GM18520 (cell line): Measurements from ENCODE around the gene STK25.
"Not testable (repeated sequence)": the region's sequence is repeated elsewhere in the genome, so short reads cannot be mapped to it uniquely, and the experiment has no call there.

Experiments used
- ATAC-seq: cut with Tn5 transposase; IDR thresholded peaks from one replicate; pipeline ENCODE4 v1.9.1; 2021; ENCODE audit not compliant: unreplicated experiment

STK25 gene

DNA sequence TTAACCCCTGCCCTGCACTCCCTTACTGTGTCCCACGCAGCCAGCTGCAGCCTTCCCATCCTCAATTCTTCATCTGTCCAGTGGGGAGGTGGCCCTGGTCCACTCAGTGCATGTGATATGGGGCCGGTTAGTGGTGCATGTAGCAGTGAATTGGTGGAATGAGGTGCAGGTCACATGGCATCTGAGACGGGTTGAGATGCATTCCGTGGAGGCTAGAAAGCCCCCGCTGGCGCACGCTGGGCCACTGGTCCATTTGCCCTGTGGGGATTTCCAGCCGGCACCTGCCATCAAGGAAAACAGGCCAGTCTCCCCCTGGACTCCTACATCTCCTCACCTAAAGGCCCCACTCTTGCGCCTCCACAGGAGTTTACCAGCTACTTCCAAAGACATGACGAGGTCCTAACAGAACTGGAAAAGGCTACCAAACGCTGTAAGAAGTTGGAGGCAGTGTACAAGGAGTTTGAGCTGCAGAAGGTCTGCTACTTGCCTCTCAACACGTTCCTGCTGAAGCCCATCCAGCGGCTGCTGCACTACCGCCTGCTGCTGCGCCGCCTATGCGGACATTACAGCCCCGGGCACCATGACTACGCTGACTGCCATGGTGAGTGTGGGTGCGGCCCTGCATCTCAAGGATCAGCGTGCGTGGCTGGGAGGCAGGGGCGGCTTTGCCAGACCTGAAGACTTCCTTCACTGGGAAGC, 40.5 kb downstream of the STK25 start:
- no peak for ATAC-seq

DNA sequence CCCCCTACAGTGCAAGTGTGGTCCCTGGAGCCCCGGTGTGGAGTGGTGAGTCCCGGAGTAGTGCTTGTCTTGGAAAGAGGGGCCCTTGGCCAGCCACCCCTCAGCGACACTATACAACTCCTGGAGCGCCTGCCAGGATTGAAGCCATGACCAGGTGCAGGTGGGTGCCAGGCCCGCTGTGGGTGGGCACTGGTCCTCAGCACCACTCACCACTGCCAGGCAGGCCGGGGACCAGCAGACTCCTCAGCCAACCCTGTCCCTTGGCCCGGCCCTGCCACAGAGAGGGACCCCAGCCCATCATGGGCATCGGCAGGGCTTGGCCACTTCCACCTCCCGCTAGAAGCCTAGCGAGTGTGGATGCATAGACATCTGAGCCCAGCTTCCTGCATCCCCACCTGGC, 42.2 kb downstream of the STK25 start:
- ATAC-seq = no peak

DNA sequence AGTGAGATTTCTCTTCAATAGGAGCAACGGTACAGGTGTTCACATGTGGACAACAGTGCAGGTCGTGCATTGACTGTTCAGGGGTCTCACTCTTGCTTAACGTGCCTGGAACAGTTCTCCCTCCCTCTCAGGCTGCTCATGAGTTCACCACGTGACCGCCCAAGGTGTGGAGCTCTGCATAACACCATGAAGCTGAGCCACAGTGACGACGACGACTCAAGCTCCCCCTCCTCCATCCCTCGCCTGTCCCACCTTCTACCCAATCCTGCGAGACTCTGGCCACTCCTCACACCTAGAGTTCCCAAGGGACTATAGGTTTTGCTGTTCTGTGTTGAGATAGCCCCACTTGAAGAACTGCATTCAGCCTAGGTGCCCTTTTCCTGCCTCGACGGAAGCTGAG, 42.8 kb downstream of the STK25 start:
- ATAC-seq = no peak

DNA sequence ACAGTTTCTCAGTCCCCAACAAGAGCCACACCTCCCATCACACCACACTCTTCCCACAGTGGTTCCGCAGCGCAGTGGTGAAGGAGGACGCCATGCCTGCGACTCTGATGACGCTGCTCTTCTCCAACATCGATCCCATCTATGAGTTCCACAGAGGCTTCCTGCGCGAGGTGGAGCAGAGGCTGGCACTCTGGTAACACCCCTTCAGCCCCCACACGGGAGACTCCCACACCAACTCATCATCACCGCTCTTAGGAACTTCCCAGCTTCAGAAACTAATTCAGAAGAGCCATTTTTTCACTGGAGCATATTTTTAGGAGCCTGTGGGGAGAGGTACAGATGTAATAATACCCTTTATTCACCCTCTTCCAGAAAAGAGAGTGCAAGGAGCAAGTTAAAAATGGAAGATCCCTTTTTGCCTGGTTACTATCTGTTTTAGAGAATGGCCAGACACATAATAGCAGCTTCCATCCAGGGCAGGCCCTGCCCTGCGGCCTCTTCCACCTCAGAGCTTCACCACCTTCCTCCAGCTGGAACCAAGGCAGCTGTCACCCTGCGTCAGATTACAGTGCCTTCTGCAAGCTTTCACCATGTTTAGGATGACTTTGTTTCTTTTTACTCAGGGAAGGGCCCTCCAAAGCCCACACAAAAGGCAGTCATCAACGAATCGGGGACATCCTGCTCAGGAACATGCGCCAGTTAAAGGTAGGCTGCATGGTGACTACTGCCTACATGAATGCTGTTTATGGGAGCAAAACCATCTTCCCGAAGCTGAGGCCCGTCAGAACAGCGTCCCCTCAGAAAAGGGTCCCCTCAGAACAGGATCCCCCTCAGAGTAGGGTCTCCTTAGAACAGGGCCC, 44.9 kb downstream of the STK25 start:
- no peak for ATAC-seq

DNA sequence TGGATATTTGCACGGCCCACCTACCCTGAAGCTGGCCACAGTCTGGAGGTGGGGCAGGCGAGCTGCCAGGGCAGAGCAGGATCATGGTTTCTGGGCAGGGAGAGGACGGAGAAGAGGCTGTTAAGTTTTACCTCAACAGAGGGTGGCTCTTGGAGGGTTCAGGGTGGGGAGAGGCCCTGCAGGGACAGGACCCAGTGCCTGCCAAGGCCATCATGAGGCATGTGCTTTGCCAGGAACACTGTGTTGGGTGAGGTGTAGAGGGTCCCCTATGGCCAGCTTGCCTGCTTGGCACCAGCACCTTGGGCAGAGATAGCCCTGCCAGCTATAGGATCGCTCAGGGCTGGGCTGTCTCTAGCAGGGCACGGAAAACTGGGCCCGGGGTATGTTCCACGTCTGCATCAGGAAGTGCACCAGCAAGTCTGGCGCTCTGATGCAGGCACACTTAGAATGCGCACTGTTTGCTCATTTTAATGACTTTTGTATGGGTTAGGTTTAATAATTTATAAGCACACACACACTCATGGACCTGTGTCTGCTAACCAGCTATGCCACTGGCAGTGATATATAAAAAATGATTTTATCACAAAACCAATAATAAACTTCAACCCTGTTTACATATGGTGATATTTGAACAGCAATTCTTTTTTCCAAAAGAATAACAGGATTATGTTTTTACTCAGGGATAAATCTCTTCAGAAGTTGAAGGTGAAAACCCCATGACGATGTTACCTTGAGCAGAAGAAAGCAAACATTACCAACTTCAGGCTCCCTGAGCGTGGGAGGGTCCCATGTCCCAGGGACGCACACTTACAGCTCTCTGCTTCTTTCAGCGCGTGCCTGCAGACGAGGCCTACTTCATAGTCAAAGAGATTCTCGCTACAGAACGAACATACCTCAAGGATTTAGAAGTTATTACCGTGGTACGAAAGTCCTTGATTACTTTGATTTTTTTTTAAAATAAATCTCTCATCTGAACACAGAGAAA, 46.4 kb downstream of the STK25 start:
- no peak for ATAC-seq

DNA sequence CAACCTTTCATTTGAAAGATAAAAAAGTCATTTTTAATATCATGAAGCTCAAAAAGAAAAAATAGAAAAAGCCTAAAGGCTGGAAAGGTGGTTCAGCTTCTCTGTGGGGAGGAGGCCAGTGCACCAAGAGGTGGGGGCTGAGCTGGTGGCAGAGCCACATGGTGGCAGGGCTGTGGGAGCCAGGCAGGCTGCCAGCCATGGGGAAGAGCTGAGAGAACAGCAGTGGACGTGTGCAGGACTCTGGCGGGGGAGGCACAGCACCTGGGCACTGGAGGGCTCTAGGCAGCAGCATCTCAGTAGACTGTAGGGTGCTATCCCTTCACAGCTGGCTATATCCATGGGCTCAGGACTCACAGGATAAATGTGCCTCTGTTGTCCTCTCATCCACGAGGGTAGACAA, 47.8 kb downstream of the STK25 start:
- ATAC-seq = no peak

DNA sequence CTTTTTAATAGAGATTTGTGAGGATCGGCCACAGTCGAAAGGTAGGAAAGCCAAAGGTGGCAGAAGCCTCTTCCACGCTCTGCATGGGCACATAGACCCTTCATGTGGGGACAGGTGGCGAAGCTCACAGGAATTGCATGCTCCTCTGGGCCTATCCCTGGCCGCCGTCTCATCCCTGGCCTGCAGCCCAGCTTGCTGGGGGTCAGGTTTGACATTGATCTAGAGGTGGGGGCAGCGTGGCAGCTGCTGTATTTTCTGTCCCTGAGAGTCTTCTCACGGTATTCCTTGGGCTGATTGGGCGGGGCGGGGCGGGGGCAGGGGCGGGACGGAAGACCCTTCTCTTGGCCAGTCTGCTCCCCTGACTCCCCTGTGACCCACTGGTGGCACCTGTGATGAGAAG, 48.9 kb downstream of the STK25 start:
- no peak for ATAC-seq

DNA sequence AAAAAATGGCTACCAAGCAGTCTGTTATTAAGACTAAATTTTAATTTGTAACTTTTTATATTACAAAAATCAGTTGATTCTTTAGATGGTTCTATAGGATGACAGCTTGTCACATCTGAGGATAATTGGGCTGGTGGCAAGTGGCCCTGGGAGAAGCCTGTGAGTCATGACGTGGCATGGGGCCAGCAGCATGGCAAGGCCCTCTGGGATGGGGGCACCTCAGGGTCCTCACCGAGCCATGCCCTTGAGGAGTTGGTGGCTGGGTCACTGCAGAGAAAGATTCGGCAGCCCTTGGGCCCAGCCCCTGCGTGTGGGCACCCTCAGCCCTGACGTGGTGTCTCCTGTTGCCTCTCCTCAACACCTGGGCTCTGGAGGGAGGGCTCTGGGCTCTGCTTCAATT, 49.7 kb downstream of the STK25 start:
- no peak for ATAC-seq

DNA sequence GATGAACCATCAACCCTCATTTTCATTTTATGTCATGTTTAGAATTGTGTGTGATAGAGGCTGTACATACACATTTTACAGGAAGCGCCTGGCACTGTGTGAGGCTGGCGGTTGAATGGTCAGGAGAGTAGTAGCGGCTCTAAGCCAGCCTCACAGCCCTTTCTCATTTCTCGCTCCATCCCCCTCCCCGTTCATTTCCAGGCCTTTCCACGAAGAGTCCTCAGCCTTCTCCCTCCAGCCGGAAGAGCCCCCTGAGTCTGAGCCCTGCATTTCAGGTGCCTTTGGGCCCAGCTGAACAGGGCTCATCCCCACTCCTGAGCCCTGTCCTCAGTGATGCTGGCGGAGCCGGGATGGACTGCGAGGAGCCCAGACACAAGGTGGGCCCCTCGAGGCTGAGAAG, 51.8 kb downstream of the STK25 start:
- no peak for ATAC-seq

DNA sequence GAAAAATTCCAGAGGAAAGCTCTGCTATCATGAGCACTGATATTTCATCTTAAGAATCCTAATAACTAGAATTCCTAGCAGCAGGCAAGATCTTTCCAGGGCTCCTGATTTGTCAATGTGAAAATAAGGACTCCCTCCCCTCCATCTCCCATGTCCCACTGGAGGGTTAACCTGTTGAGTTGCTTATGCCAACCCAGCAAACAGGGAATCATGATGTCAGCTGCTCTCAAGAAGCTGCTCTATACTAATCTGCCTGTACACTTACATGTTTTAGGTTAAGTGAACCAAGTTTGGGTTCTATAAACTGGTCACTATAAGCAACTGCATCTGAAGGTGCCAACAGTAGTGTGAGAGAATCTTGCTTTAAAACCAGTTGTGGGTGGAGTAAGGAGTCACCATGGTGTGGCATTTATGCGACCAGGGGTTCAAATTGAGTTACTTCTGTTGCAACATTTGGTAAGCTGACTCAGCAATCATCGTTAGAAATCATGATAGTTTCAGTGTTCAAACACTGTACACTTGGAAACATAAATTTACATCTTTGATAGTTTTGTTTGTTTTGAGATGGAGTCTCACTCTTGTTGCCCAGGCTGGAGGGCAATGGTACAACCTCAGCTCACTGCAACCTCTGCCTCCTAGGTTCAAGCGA, 53.4 kb downstream of the STK25 start:
- ATAC-seq = no peak

DNA sequence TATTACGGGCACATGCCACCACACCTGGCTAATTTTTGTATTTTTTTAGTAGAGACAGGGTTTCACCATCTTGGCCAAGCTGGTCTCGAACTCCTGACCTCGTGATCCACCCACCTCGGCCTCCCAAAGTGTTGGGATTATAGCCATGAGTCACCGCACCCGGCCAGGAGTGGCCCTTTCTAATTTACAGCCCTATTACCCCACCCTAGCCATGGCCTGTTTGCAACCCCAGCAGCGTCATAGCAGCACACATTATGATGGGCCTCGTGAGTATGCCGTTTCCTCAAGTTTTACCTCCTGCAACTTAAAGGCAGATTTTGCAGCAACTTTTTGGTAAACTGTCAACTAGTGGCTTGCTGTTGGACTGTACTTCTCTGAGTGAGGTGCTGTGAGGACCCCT, 54.5 kb downstream of the STK25 start:
- ATAC-seq = not testable (repeated sequence)

DNA sequence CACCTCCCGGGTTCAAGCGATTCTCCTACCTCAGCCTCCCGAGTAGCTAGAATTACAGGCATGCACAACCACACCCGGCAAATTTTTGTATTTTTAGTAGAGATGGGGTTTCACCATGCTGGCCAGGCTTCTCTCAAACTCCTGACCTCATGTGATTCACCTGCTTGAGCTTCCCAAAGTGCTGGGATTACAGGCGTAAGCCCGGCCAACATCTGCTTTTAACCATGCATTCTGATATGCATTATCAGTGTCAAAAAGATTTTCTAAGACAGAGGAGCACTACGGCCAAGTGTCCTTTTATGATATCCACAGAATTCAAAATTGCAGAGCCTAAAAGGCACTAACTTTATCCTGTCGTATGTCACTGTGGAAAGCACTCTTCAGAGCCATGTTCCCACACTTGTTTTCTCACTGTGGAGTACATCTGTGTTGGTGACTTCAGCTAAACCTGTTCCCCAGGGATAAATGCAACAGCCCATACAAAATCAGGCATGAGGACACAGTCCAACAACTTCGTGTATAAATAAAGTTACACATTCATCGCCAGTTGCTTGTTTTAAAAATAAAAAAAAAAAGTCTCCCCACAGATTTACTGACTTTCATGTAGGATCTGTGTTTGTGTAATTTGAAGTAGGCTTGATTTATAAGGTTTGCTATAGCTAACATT, 56.4 kb downstream of the STK25 start:
- no peak for ATAC-seq

DNA sequence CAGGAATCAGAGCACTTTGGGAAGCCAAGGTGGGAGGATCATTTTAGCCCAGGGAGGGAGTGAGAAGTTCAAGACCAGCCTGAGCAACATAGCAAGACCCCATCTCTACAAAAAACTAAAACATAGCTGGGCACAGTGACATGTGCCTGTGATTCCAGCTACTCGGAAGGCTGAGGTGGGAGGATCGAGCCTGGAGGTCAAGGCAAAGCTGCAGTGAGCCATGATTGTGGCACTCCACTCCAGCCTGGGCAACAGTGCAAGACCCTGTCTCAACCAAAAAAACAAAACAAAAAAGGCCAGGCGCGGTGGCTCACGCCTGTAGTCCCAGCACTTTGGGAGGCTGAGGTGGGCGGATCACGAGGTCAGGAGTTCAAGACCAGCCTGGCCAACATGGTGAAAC, 58.3 kb downstream of the STK25 start:
- ATAC-seq = not testable (repeated sequence)

DNA sequence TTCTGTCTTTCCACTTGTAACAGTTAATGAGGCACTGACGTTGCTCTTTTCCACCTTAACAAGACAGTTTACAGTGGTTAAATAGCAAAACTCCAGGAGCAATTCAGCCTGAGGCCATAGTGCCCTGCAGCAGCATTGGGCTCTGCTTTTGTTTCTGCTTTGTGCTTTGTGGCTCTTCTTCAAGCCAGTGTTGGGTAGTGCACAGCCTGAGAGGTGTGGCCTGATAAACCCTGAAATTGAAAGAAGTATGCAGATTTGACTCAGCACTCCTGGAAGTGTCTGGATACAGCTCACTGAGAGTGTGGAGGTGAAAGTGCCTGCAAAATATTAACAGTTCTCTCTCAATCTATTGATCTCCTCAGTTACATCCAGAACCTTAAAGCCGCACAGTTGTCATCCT, 63.0 kb downstream of the STK25 start:
- no peak for ATAC-seq

DNA sequence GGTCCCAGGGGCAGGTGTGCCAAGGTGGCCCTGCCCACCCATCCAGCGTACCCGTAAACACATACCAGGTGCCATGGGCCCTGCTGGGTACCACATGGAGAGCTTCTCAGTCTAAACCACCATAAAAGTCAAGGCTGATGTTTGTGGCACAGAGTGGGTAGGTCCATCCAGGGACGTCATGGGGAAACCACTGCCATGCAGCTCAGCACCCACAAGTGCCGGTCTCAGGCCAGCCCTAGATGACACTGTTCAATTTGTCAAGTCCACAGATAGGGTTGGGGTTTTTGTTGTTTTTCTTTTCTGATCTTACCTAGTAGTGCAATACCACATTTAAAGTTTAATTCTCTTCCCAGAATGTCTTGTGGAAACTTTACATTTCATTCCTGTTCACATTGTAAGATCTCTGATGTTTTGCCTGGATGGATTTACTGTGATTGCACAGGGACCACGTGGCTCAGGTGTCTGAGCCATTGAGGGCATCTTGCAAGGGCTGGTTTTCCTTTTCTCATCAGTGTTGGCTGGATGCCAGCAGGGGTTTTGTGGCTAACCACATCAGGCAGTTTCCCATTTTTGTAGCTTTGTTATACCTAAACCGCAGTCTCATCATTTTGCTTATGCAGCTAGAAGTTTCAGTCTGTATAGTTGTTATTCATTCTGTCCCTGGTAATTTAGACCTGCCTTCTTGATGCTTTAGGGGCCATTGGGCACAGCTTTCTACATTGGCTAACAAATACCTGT, 64.7 kb downstream of the STK25 start:
- peak; percentile 58 for ATAC-seq
